Neural cell (in vitro differentiated cells): ENCODE data around the gene DNMT3L. TPM values are rescaled to one million over a fixed set of nuclear protein-coding genes. Genes with fewer than 3 reads are reported as not detected.
A peak's percentile ranks its signal among the peaks of the same experiment; 100 is the strongest.

Source experiments
- H2AFZ ChIP-seq: fragments of 200-600, 300-800 bp; sonication (generic), shearing (Covaris generic); 2 replicates; pipeline ENCODE4 v1.6.0; 2014; ENCODE audit warnings: low read depth, mild to moderate bottlenecking, antibody characterized with exemption, low read length, moderate library complexity
- H3F3A ChIP-seq: fragments of 200-600 bp; shearing (Covaris generic); 2 replicates; pipeline ENCODE4 v1.6.1; 2016; ENCODE audit warnings: mild to moderate bottlenecking, moderate library complexity, mixed read lengths, antibody characterized with exemption, low read length; ENCODE audit not compliant: insufficient read depth, poor library complexity, severe bottlenecking
- H3K27ac ChIP-seq: fragments of 200-600, 300-800 bp; sonication (generic), shearing (Covaris generic); 2 replicates; pipeline ENCODE4 v1.5.1; 2014; ENCODE audit warnings: mild to moderate bottlenecking, low read length, moderate library complexity
- H3K27me3 ChIP-seq: fragments of 300-800, 200-600 bp; sonication (generic), shearing (Covaris generic); 2 replicates; pipeline ENCODE4 v1.6.0; 2014; ENCODE audit warnings: mild to moderate bottlenecking, low read depth, low read length, moderate library complexity; ENCODE audit not compliant: insufficient read depth
- H3K36me3 ChIP-seq: fragments of 300-800, 200-600 bp; sonication (generic), shearing (Covaris generic); 2 replicates; pipeline ENCODE4 v1.5.1; 2014; ENCODE audit warnings: mild to moderate bottlenecking, antibody characterized with exemption, low read length, moderate library complexity; ENCODE audit not compliant: insufficient read depth
- H3K4me2 ChIP-seq: fragments of 300-800, 200-600 bp; sonication (generic), shearing (Covaris generic); 2 replicates; pipeline ENCODE4 v1.6.0; 2014; ENCODE audit warnings: mild to moderate bottlenecking, low read length
- H3K4me3 ChIP-seq: fragments of 300-800, 200-600 bp; sonication (generic), shearing (Covaris generic); 2 replicates; pipeline ENCODE4 v1.5.1; 2014; ENCODE audit warnings: mild to moderate bottlenecking, low read length, moderate library complexity
- H3K79me2 ChIP-seq: fragments of 200-600 bp; shearing (Covaris generic); replicated peaks from 2 replicates; pipeline ENCODE4 v1.6.0; 2014; ENCODE audit warnings: mild to moderate bottlenecking, low read length, moderate library complexity; ENCODE audit not compliant: insufficient read depth
- H3K9ac ChIP-seq: fragments of 300-800, 200-600 bp; sonication (generic), shearing (Covaris generic); 2 replicates; pipeline ENCODE4 v1.6.1; 2016; ENCODE audit warnings: mild to moderate bottlenecking, low read length, mixed read lengths
- H3K9me2 ChIP-seq: fragments of 200-600 bp; shearing (Covaris generic); 2 replicates; pipeline ENCODE4 v1.6.1; 2016; ENCODE audit warnings: mild to moderate bottlenecking, low read length, mixed read lengths; ENCODE audit not compliant: insufficient read depth
- H3K9me3 ChIP-seq: fragments of 200-600, 300-800 bp; sonication (generic), shearing (Covaris generic); 2 replicates; pipeline ENCODE4 v1.6.1; 2016; ENCODE audit warnings: mild to moderate bottlenecking, mixed run types, low read length, moderate library complexity, mixed read lengths
- H4K20me1 ChIP-seq: fragments of 200-600 bp; shearing (Covaris generic); 2 replicates; pipeline ENCODE4 v1.6.1; 2016; ENCODE audit warnings: mild to moderate bottlenecking, mixed run types; ENCODE audit not compliant: insufficient read depth
- EP300 ChIP-seq: fragments of 450-650 bp; conservative IDR thresholded peaks from 2 replicates; pipeline ENCODE4 v1.6.1; 2014; ENCODE audit warnings: antibody characterized with exemption, mild to moderate bottlenecking, moderate library complexity; ENCODE audit not compliant: poor library complexity, severe bottlenecking
- EZH2 ChIP-seq: fragments of 200-600, 300-800 bp; shearing (Covaris generic), sonication (generic); IDR thresholded peaks from 2 replicates; pipeline ENCODE4 v1.6.1; 2014; ENCODE audit warnings: antibody characterized with exemption, low read length, borderline replicate concordance, mild to moderate bottlenecking; ENCODE audit not compliant: insufficient read depth, poor library complexity, severe bottlenecking
- MXI1 ChIP-seq: fragments of 450-650 bp; conservative IDR thresholded peaks from 2 replicates; pipeline ENCODE4 v1.6.1; 2014; ENCODE audit warnings: antibody characterized with exemption, mild to moderate bottlenecking; ENCODE audit not compliant: poor library complexity, severe bottlenecking
- POLR2AphosphoS5 ChIP-seq: IDR thresholded peaks from 2 replicates; pipeline ENCODE4 v1.6.1; 2012
- RAD21 ChIP-seq: fragments of 450-650 bp; conservative IDR thresholded peaks from 2 replicates; pipeline ENCODE4 v1.6.1; 2014; ENCODE audit warnings: antibody characterized with exemption, mild to moderate bottlenecking, moderate library complexity
- SMC3 ChIP-seq: fragments of 450-650 bp; conservative IDR thresholded peaks from 2 replicates; pipeline ENCODE4 v1.6.1; 2014; ENCODE audit warnings: antibody characterized with exemption, mild to moderate bottlenecking, moderate library complexity; ENCODE audit not compliant: poor library complexity
- TAF1 ChIP-seq: IDR thresholded peaks from 2 replicates; pipeline ENCODE4 v1.6.1; 2012; ENCODE audit warnings: low read depth
- polyA plus RNA-seq: library from polyadenylated mRNA; depleted of rRNA; stranded (reverse); fragments of >200 nt; gene quantifications from 2 replicates; pipeline ENCODE4 v1.2.3, GENCODE V29; 2014
- TF ChIP-seq, protein P1 (sequence below): fragments of 450-650 bp; IDR thresholded peaks from 2 replicates; pipeline ENCODE4 v1.5.1; 2014; ENCODE audit warnings: antibody characterized with exemption, mild to moderate bottlenecking, moderate library complexity; ENCODE audit not compliant: poor library complexity, severe bottlenecking
- TF ChIP-seq, protein P2 (sequence below): IDR thresholded peaks from 2 replicates; pipeline ENCODE4 v1.6.1; 2012; ENCODE audit warnings: borderline replicate concordance

Gene DNMT3L
- polyA plus RNA-seq, 1 donor from 2014 or later = not detected

DNA sequence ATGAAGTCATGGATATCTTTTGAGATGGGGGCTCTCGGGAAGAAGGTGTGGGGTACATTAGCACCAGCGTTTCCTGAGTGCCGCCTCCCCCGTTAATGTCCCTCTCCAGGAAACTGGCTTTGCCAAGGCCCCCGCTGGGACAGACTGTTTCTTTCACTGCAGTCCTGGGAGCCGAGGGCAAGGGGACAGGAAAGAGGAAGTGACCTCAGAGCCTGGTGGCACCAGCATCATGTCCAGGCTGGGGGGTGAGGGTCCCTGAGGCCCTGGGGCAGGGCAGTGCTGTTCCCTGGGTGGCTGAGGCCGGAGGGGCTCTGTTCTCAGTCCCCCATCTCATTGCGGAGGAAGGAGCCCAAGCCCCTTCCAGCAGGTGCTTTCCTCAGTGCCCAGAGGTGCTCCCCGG lies 44.0 kb upstream of the DNMT3L start:
- no peak for TF ChIP-seq SMC3
- no peak for TF ChIP-seq POLR2AphosphoS5
- no peak for TF ChIP-seq TAF1
- no peak for TF ChIP-seq EZH2
- TF ChIP-seq, protein P1, sequence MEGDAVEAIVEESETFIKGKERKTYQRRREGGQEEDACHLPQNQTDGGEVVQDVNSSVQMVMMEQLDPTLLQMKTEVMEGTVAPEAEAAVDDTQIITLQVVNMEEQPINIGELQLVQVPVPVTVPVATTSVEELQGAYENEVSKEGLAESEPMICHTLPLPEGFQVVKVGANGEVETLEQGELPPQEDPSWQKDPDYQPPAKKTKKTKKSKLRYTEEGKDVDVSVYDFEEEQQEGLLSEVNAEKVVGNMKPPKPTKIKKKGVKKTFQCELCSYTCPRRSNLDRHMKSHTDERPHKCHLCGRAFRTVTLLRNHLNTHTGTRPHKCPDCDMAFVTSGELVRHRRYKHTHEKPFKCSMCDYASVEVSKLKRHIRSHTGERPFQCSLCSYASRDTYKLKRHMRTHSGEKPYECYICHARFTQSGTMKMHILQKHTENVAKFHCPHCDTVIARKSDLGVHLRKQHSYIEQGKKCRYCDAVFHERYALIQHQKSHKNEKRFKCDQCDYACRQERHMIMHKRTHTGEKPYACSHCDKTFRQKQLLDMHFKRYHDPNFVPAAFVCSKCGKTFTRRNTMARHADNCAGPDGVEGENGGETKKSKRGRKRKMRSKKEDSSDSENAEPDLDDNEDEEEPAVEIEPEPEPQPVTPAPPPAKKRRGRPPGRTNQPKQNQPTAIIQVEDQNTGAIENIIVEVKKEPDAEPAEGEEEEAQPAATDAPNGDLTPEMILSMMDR = no peak
- TF ChIP-seq, protein P2, sequence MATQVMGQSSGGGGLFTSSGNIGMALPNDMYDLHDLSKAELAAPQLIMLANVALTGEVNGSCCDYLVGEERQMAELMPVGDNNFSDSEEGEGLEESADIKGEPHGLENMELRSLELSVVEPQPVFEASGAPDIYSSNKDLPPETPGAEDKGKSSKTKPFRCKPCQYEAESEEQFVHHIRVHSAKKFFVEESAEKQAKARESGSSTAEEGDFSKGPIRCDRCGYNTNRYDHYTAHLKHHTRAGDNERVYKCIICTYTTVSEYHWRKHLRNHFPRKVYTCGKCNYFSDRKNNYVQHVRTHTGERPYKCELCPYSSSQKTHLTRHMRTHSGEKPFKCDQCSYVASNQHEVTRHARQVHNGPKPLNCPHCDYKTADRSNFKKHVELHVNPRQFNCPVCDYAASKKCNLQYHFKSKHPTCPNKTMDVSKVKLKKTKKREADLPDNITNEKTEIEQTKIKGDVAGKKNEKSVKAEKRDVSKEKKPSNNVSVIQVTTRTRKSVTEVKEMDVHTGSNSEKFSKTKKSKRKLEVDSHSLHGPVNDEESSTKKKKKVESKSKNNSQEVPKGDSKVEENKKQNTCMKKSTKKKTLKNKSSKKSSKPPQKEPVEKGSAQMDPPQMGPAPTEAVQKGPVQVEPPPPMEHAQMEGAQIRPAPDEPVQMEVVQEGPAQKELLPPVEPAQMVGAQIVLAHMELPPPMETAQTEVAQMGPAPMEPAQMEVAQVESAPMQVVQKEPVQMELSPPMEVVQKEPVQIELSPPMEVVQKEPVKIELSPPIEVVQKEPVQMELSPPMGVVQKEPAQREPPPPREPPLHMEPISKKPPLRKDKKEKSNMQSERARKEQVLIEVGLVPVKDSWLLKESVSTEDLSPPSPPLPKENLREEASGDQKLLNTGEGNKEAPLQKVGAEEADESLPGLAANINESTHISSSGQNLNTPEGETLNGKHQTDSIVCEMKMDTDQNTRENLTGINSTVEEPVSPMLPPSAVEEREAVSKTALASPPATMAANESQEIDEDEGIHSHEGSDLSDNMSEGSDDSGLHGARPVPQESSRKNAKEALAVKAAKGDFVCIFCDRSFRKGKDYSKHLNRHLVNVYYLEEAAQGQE = no peak
- TF ChIP-seq EP300 = no peak
- no peak for TF ChIP-seq MXI1
- no peak for TF ChIP-seq RAD21
- no peak overlapping the region for H3K9ac ChIP-seq
- no peak overlapping the region for H3K4me2 ChIP-seq
- no peak overlapping the region for H3K4me3 ChIP-seq
- no peaks in the 10 kb centered on the region for H3K9me3 ChIP-seq
- no peak overlapping the region for H2AFZ ChIP-seq
- no peaks in the 10 kb centered on the region for H3K9me2 ChIP-seq
- no peaks in the 10 kb centered on the region for H3K36me3 ChIP-seq
- no peak overlapping the region for H3K27ac ChIP-seq
- no peaks in the 10 kb centered on the region for H3K79me2 ChIP-seq
- no peaks in the 10 kb centered on the region for H4K20me1 ChIP-seq
- no peaks in the 10 kb centered on the region for H3K27me3 ChIP-seq
- H3F3A ChIP-seq = no peaks in the 10 kb centered on the region

DNA sequence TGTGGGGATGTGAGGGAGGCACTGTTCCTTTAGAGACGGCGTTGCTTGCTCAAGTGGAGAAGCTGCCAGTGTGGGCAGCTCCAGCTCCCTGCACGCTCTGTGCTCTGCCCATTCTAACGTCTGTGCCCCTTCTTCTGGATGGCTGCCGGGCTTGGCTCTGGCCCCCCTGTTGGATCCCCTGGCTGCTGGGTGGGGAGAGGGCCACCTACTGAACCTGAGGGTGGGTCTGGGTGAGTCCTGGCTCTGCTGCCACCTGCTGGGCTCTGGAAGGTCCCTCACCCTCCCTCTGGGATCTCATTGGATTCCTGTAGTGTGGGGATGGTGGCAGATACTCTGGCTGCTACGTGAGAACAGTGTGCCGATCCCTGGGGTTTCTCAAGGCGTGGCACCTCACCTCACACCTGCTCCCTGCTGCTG lies 43.2 kb upstream of the DNMT3L start:
- Histone ChIP-seq H3K27me3 (no peaks in the 10 kb centered on the region), H3K4me3 (no peak overlapping the region), H2AFZ (no peak overlapping the region), H3K79me2 (no peaks in the 10 kb centered on the region), H4K20me1 (no peaks in the 10 kb centered on the region), H3F3A (no peaks in the 10 kb centered on the region), H3K9me2 (no peaks in the 10 kb centered on the region), H3K9me3 (no peaks in the 10 kb centered on the region), H3K9ac (no peak overlapping the region), H3K36me3 (no peaks in the 10 kb centered on the region), H3K27ac (no peak overlapping the region), H3K4me2 (no peak overlapping the region)
- no peak for TF ChIP-seq EP300
- no peak for TF ChIP-seq TAF1
- TF ChIP-seq SMC3 = peak; percentile 81
- no peak for TF ChIP-seq POLR2AphosphoS5
- peak; percentile 74 for TF ChIP-seq RAD21
- TF ChIP-seq MXI1 = no peak
- TF ChIP-seq, protein P1 = peak; percentile 79
- TF ChIP-seq, protein P2 = no peak
- TF ChIP-seq EZH2 = no peak
